Endothelial cell of umbilical vein (primary cell): ENCODE data around the gene THEM4. TPM values are rescaled to one million over a fixed set of nuclear protein-coding genes. Genes with fewer than 3 reads are reported as not detected.

Source experiments
- BruUV-seq: library from RNA; stranded (reverse); fragments of 400-500 nt; replicated peaks from 2 replicates; lab custom pipeline; 2021; lab: Mats Ljungman, UMichigan
- CTCF ChIA-PET: fragments of 300-600, 350-600 bp; sonication (Branson Sonifier 250); formaldehyde crosslinking; loops from one replicate; lab custom pipeline; 2021; ENCODE audit warnings: antibody characterized with exemption, inconsistent platforms; lab: Charles Lee
- POLR2A ChIA-PET: fragments of 300-600, 350-600 bp; sonication (Branson Sonifier 250); formaldehyde crosslinking; loops from one replicate; lab custom pipeline; 2021; ENCODE audit warnings: antibody characterized with exemption, inconsistent platforms; lab: Charles Lee
- DNase-seq: peaks from one replicate; pipeline ENCODE4 v3.0.0-alpha.2; 2011; ENCODE audit warnings: low read depth, low spot score
- FAIRE-seq: peaks from 2 replicates; lab custom pipeline; 2011; peaks lifted over from hg19 to GRCh38; lab: Jason Lieb, UNC
- H2AFZ ChIP-seq: 2 replicates; pipeline ENCODE4 v1.6.0; 2012; ENCODE audit warnings: low read depth, low read length, control low read depth, inconsistent platforms
- H3K27ac ChIP-seq: 2 replicates; pipeline ENCODE4 v1.5.1; 2011; ENCODE audit warnings: low read depth, mild to moderate bottlenecking, control low read depth, low read length, moderate library complexity; ENCODE audit not compliant: insufficient read depth
- H3K27me3 ChIP-seq, 2 experiments: 2 replicates each; pipeline versions ENCODE4 v1.6.0 to v1.6.1; 2011; ENCODE audit warnings: low read length in 2 of 2, mixed read lengths in 1 of 2; ENCODE audit not compliant: control insufficient read depth in 2 of 2, insufficient read depth in 2 of 2
- H3K36me3 ChIP-seq, 2 experiments: 2 replicates in 1 of 2; 3 replicates in 1 of 2; pipeline ENCODE4 v1.5.1; 2011; ENCODE audit warnings: low read length in 2 of 2, mild to moderate bottlenecking in 1 of 2, moderate library complexity in 1 of 2; ENCODE audit not compliant: control insufficient read depth in 2 of 2, insufficient read depth in 2 of 2; ENCODE audit errors: extremely low read depth in 1 of 2
- H3K4me1 ChIP-seq: 3 replicates; pipeline ENCODE4 v1.5.1; 2011; ENCODE audit warnings: mild to moderate bottlenecking, low read length; ENCODE audit not compliant: control insufficient read depth, insufficient read depth; ENCODE audit errors: extremely low read depth
- H3K4me2 ChIP-seq: 2 replicates; pipeline ENCODE4 v1.6.1; 2011; ENCODE audit warnings: low read length, control low read depth, mixed read lengths; ENCODE audit not compliant: insufficient read depth
- H3K4me3 ChIP-seq, 3 experiments: fragments of 200-600 bp in 1 of 3; sonication (generic), shearing (Covaris generic) in 1 of 3; replicated peaks in 1 of 3; 2 replicates each; pipeline ENCODE4 v1.5.1; 2011 to 2016; ENCODE audit warnings: control low read depth in 3 of 3, low read length in 3 of 3, mild to moderate bottlenecking in 2 of 3, inconsistent platforms in 1 of 3, low read depth in 1 of 3, moderate library complexity in 1 of 3; ENCODE audit not compliant: insufficient read depth in 1 of 3
- H3K79me2 ChIP-seq: 2 replicates; pipeline ENCODE4 v1.6.0; 2012; ENCODE audit warnings: low read length, inconsistent platforms; ENCODE audit not compliant: control insufficient read depth, insufficient read depth
- H3K9ac ChIP-seq: replicated peaks from 2 replicates; pipeline ENCODE3; 2011; ENCODE audit warnings: low read length, control low read depth; ENCODE audit not compliant: insufficient read depth; ENCODE audit errors: extremely low read depth
- H3K9me1 ChIP-seq: replicated peaks from 3 replicates; pipeline ENCODE4 v1.6.0; 2011; ENCODE audit warnings: mild to moderate bottlenecking, low read length; ENCODE audit not compliant: control insufficient read depth, insufficient read depth; ENCODE audit errors: extremely low read depth
- H3K9me3 ChIP-seq: replicated peaks from 2 replicates; pipeline ENCODE4 v1.5.1; 2012; ENCODE audit warnings: low read length, inconsistent platforms; ENCODE audit not compliant: control insufficient read depth, insufficient read depth
- H4K20me1 ChIP-seq: replicated peaks from 2 replicates; pipeline ENCODE3; 2011; ENCODE audit warnings: mild to moderate bottlenecking, low read length; ENCODE audit not compliant: control insufficient read depth, insufficient read depth; ENCODE audit errors: extremely low read depth
- EZH2 ChIP-seq: IDR thresholded peaks from 2 replicates; pipeline ENCODE4 v1.6.1; 2012; ENCODE audit warnings: borderline replicate concordance, low read depth, mild to moderate bottlenecking, moderate library complexity, low read length, inconsistent platforms; ENCODE audit not compliant: severe bottlenecking
- FOS ChIP-seq: IDR thresholded peaks from 2 replicates; pipeline ENCODE4 v1.6.1; 2011; ENCODE audit warnings: mild to moderate bottlenecking, low read length, moderate library complexity, borderline replicate concordance; ENCODE audit not compliant: insufficient read depth
- GATA2 ChIP-seq: IDR thresholded peaks from 2 replicates; pipeline ENCODE4 v1.7.0; 2011; ENCODE audit warnings: low read depth, mild to moderate bottlenecking, moderate library complexity, mixed read lengths, low read length; ENCODE audit not compliant: insufficient read length, insufficient read depth
- MYC ChIP-seq: IDR thresholded peaks from one replicate; pipeline ENCODE4 v1.6.1; 2011; ENCODE audit warnings: mild to moderate bottlenecking, low read depth, low read length
- POLR2A ChIP-seq: IDR thresholded peaks from 2 replicates; pipeline ENCODE4 v1.6.1; 2012; ENCODE audit warnings: low read depth, mild to moderate bottlenecking, control low read depth, low read length
- POLR2AphosphoS5 ChIP-seq: IDR thresholded peaks from 2 replicates; pipeline ENCODE4 v1.6.1; 2012; ENCODE audit warnings: low read depth, mild to moderate bottlenecking, control low read depth, low read length, moderate library complexity; ENCODE audit not compliant: insufficient read depth
- dilution Hi-C: fragments of 300-500 bp; cut with MboI; formaldehyde crosslinking; loops from one replicate; pipeline ENCODE4 v1.15.0; 2019; ENCODE audit warnings: low sequenced_read_pairs; ENCODE audit not compliant: extremely low pct_ligation_motif_present
- intact Hi-C: fragments of 100-400 bp; cut with micrococcal nuclease; formaldehyde crosslinking; loops from one replicate; pipeline ENCODE4 v1.10.0; 2022
- polyA plus RNA-seq, 4 experiments: library from polyadenylated mRNA; depleted of rRNA in 3 of 4; stranded (reverse) in 3 of 4; unstranded in 1 of 4; fragments of >200 nt; gene quantifications; 2 replicates each; pipeline versions ENCODE4 v1.2.1 to v1.2.3, GENCODE V29; 2011 to 2012; ENCODE audit warnings: missing spikeins in 1 of 4
- total RNA-seq: library from RNA; stranded (reverse); gene quantifications from 2 replicates; pipeline ENCODE4 v1.2.3, GENCODE V29; 2021
- TF ChIP-seq, protein P1 (sequence below), 2 donors: IDR thresholded peaks; 1 replicate in 1 of 2; 2 replicates in 1 of 2; pipeline ENCODE4 v1.5.1; 2011; ENCODE audit warnings: low read length in 2 of 2, mild to moderate bottlenecking in 2 of 2, moderate library complexity in 2 of 2, control low read depth in 1 of 2, inconsistent platforms in 1 of 2, low read depth in 1 of 2; ENCODE audit not compliant: insufficient read depth in 1 of 2; ENCODE audit errors: extremely low read depth in 1 of 2
- TF ChIP-seq, protein P2 (sequence below): IDR thresholded peaks from 2 replicates; pipeline ENCODE4 v1.6.1; 2011; ENCODE audit not compliant: insufficient read depth, insufficient read length

THEM4 gene
- total and polyA plus RNA-seq, 2 donors (not counting 3 experiments of a cell fraction or from before 2014, with no cell fraction given) = 22.3 to 24.9 TPM

DNA sequence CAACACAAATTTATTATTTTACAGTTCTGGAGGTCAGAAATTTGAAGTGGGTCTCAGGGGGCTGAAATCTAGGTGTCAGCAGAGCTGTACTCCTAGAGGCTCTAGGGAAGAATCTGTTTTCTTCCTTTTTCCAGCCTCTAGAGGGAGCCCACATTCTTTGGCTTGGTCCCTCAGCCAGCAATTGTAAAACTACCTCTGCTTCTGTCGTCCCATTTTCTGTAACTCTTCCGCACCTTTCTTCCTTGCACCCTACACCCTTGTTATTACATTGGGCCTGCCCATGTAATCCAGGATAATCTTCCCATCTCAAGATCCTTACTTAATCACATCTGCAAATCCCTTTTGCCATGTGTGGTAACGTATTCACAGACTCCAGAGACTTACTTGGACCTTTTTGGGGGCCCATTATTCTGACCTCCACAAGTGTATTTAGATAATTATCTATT lies 24.8 kb upstream of the THEM4 start:
- H3K9me1 ChIP-seq = no peaks in the 10 kb centered on the region
- FAIRE-seq (peak; percentile 47), DNase-seq (peak; percentile 71)
- H3K27ac ChIP-seq = no peak overlapping the region
- no TSS peak for BruUV-seq
- H3K9ac ChIP-seq = no peak overlapping the region
- H3K4me1 ChIP-seq = peaks cover 6% of the 10 kb centered on the region
- no peaks in the 10 kb centered on the region for H3K27me3 ChIP-seq
- intact Hi-C loops (loop anchor here (1.0 to 10.0 kb wide), 7 partner anchors 34 to 251 kb away; no protein-coding TSS in a partner anchor), dilution Hi-C loops (no loop called here)
- H3K9me3 ChIP-seq = no peaks in the 10 kb centered on the region
- no peaks in the 10 kb centered on the region for H3K79me2 ChIP-seq
- H4K20me1 ChIP-seq = no peaks in the 10 kb centered on the region
- POLR2A ChIA-PET = interaction anchor here (0.6 to 2.1 kb wide), 2 partner anchors 49 to 58 kb away, joined by 3 to 7 read pairs; partner anchors contain the start of gene S100A10
- no peak overlapping the region for H2AFZ ChIP-seq
- H3K36me3 ChIP-seq = no peaks in the 10 kb centered on the region
- CTCF ChIA-PET = interaction anchor here (0.8 to 13.1 kb wide), 21 partner anchors 9 to 100 kb away, joined by 3 to 572 read pairs (median 7); partner anchors contain the start of gene S100A10
- H3K4me2 ChIP-seq = no peak overlapping the region
- no peak for TF ChIP-seq MYC
- TF ChIP-seq, protein P1, sequence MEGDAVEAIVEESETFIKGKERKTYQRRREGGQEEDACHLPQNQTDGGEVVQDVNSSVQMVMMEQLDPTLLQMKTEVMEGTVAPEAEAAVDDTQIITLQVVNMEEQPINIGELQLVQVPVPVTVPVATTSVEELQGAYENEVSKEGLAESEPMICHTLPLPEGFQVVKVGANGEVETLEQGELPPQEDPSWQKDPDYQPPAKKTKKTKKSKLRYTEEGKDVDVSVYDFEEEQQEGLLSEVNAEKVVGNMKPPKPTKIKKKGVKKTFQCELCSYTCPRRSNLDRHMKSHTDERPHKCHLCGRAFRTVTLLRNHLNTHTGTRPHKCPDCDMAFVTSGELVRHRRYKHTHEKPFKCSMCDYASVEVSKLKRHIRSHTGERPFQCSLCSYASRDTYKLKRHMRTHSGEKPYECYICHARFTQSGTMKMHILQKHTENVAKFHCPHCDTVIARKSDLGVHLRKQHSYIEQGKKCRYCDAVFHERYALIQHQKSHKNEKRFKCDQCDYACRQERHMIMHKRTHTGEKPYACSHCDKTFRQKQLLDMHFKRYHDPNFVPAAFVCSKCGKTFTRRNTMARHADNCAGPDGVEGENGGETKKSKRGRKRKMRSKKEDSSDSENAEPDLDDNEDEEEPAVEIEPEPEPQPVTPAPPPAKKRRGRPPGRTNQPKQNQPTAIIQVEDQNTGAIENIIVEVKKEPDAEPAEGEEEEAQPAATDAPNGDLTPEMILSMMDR (IDR thresholded peaks at IDR 0.05; ENCODE audit: extremely low read depth in 1 of 2, insufficient read depth in 1 of 2, low read depth in 1 of 2, low read length in 2 of 2) = peak; percentile 70 to 77
- H3K4me3 ChIP-seq = no peak overlapping the region

DNA sequence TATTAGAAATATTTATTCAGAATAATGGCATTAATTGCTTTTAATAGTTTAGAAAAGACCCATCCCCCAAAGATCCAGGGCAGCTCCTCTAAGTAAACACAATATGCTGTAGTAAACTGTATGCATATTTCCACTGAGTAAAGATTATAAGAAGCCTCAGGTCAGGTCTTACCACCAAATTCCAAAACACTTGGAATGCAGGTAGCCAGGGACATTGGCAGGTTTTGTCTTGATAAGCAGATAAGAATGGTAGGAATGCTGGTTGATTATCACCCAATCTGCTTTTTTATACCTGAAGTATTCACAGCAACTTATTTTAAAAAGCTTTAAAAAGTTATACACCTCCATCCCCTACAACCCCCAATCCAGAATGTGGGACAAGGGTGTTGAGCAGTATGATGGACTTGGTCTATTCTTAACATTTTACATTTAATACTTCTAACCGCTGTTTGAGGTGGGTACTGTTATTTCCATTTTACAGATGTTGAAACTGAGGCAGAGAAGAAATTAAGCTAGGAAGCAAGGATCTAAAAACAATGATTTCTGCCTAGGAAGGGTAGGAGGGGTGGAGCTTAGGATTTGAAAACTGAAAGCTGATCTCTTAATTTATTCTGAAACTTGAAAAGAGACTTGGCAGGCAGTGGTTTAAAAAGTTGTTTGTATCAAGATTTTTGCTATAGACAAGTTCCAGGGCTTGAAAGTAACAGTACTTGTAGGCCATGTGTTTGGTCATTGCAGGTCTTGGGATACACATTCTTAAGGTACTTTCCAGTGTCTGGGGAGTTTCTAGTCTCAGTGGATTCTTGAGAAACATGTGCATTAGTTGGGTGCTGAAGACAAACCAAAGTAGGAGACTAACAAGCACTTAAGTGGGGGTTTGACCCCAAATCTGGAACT lies 15.6 kb upstream of the THEM4 start:
- intact Hi-C loops = no loop called here
- no peak for DNase-seq
- BruUV-seq = no TSS peak
- no peaks in the 10 kb centered on the region for H3K79me2 ChIP-seq
- ChIA-PET POLR2A (no interaction called here), CTCF (interaction anchor here (1.5 kb wide), 1 partner anchor 9 kb away, joined by 6 read pairs; no protein-coding TSS in a partner anchor)
- dilution Hi-C loops = loop anchor here (25.0 kb wide), 1 partner anchor 87 kb away; no protein-coding TSS in a partner anchor
- H3K27ac ChIP-seq = no peak overlapping the region
- H3K9ac ChIP-seq = no peak overlapping the region
- no peak overlapping the region for H3K4me2 ChIP-seq
- no peak for FAIRE-seq
- H3K4me1 ChIP-seq = no peaks in the 10 kb centered on the region
- no peak overlapping the region for H2AFZ ChIP-seq
- H4K20me1 ChIP-seq = no peaks in the 10 kb centered on the region
- H3K9me3 ChIP-seq = no peaks in the 10 kb centered on the region
- TF ChIP-seq, protein P1 (IDR thresholded peaks at IDR 0.05; ENCODE audit: extremely low read depth in 1 of 2, insufficient read depth in 1 of 2, low read depth in 1 of 2, low read length in 2 of 2) = no peak
- TF ChIP-seq GATA2 (no peak), POLR2AphosphoS5 (no peak), EZH2 (no peak), POLR2A (no peak), FOS (no peak)
- TF ChIP-seq, protein P2, sequence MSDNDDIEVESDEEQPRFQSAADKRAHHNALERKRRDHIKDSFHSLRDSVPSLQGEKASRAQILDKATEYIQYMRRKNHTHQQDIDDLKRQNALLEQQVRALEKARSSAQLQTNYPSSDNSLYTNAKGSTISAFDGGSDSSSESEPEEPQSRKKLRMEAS = no peak
- H3K4me3 ChIP-seq = no peak overlapping the region
- no peaks in the 10 kb centered on the region for H3K36me3 ChIP-seq
- peaks cover 2 to 5% of the 10 kb centered on the region in 2 experiments for H3K27me3 ChIP-seq
- H3K9me1 ChIP-seq = no peaks in the 10 kb centered on the region
